K562 treated with DMSO at 1 percent for 12 hours (cell line): ENCODE results near the gene MCM10. TPM values are rescaled to one million over a fixed set of nuclear protein-coding genes. Genes with fewer than 3 reads are reported as not detected.

Source experiments
- total RNA-seq: library from RNA; unstranded; fragments of 300-600 nt; gene quantifications from 2 replicates; pipeline ENCODE4 v1.2.3, GENCODE V29; 2022; ENCODE audit not compliant: insufficient read depth

MCM10 gene
- total RNA-seq, result 8.3 and 22.2 TPM in 2 replicates

GRCh38 chr10:13160934-13161856 lies at the start of gene MCM10:
Gene MCM10 (plus strand): TSS chr10:13161558. CDS start chr10:13164203, 2,645 bp downstream.

DNA sequence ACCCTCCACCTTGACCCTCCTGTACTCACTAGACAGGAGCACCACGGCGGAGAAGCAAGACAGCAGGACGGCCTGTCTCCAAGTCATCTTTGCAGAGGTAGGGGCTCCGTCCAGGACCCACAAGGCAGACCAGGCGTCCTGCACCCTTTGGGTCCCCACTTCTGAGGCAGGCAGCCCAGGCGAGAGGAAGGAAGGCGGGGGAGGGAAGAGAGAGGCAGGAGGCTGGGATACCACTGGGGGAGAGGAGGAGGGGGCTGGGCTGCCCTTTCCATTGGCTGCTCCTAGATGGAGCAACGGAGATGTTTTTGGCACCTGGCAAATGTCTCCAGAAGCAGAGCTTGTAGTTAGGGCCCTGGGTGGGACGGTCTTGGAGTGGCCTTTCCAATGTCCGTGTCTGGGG lies 72.8 kb downstream of the MCM10 start, which contains the start of gene UCMA:
Gene UCMA, minus strand, starts transcription at position 203 of the 400 bp plus-strand sequence. Its CDS starts 116 bp downstream, at position 87.

Other genes starting within 250 kb of the MCM10 start
- not detected in 2 replicates for gene CCDC3, start 159.8 kb upstream of the MCM10 start, total RNA-seq
- gene OPTN, start 61.4 kb upstream of the MCM10 start, total RNA-seq, result 17.6 and 31.2 TPM in 2 replicates
- not detected in 2 replicates for gene UCMA, start 72.8 kb downstream of the MCM10 start, total RNA-seq
- 7.0 and 11.2 TPM in 2 replicates for gene PHYH, start 138.5 kb downstream of the MCM10 start, total RNA-seq
- 15.9 and 32.3 TPM in 2 replicates for gene SEPHS1, start 186.7 kb downstream of the MCM10 start, total RNA-seq